LHCN-M2 (cell line): ENCODE measurements around the gene UBE2E2. TPM values are rescaled to one million over a fixed set of nuclear protein-coding genes. Genes with fewer than 3 reads are reported as not detected.
A peak's percentile ranks its signal among the peaks of the same experiment; 100 is the strongest.

Experiments
- DNase-seq: peaks from one replicate; pipeline ENCODE4 v3.0.0-alpha.2; 2012; ENCODE audit warnings: low read depth
- total RNA-seq: library from RNA; depleted of rRNA; stranded (reverse); fragments of >200 nt; gene quantifications from 2 replicates; pipeline ENCODE4 v1.2.3, GENCODE V29; 2014

Gene UBE2E2
- total RNA-seq, 1 experiment from 2014 or later, result 32.4 TPM

GRCh38 chr3:23480329-23480714 is 277.2 kb downstream of the UBE2E2 start:
- no peak for DNase-seq

- no peak for DNase-seq
Measured at GRCh38 chr3:23481011-23481615, 278.0 kb downstream of the UBE2E2 start.

- no peak for DNase-seq
Measured at GRCh38 chr3:23481616-23482278, 278.6 kb downstream of the UBE2E2 start.

GRCh38 chr3:23484386-23484785 is 281.3 kb downstream of the UBE2E2 start:
- DNase-seq, result no peak

- no peak for DNase-seq
Measured at GRCh38 chr3:23485922-23486321, 282.8 kb downstream of the UBE2E2 start.

GRCh38 chr3:23487015-23487414 is 283.9 kb downstream of the UBE2E2 start:
- DNase-seq, result no peak

- DNase-seq, result no peak
Measured at GRCh38 chr3:23488618-23489017, 285.5 kb downstream of the UBE2E2 start.

- DNase-seq, result no peak
Measured at GRCh38 chr3:23489300-23490158, 286.4 kb downstream of the UBE2E2 start.

- DNase-seq, result peak; percentile 66
Measured at GRCh38 chr3:23490459-23490858, 287.3 kb downstream of the UBE2E2 start.

- no peak for DNase-seq
Measured at GRCh38 chr3:23492057-23492456, 288.9 kb downstream of the UBE2E2 start.

GRCh38 chr3:23493889-23494288 is 290.8 kb downstream of the UBE2E2 start:
- no peak for DNase-seq

- no peak for DNase-seq
Measured at GRCh38 chr3:23494967-23495366, 291.8 kb downstream of the UBE2E2 start.

GRCh38 chr3:23495507-23495906 is 292.4 kb downstream of the UBE2E2 start:
- DNase-seq, result peak; percentile 28

GRCh38 chr3:23496165-23496564 is 293.0 kb downstream of the UBE2E2 start:
- no peak for DNase-seq

- DNase-seq, result no peak
Measured at GRCh38 chr3:23497156-23497555, 294.0 kb downstream of the UBE2E2 start.

- DNase-seq, result peak; percentile 57
Measured at GRCh38 chr3:23501201-23501802, 298.2 kb downstream of the UBE2E2 start.

- DNase-seq, result no peak
Measured at GRCh38 chr3:23508464-23508863, 305.3 kb downstream of the UBE2E2 start.

- DNase-seq, result no peak
Measured at GRCh38 chr3:23518441-23518840, 315.3 kb downstream of the UBE2E2 start.

- no peak for DNase-seq
Measured at GRCh38 chr3:23519314-23520208, 316.4 kb downstream of the UBE2E2 start.

GRCh38 chr3:23527326-23527725 is 324.2 kb downstream of the UBE2E2 start:
- DNase-seq, result no peak

- DNase-seq, result no peak
Measured at GRCh38 chr3:23533596-23533995, 330.5 kb downstream of the UBE2E2 start.
